Neuronal stem cell (in vitro differentiated cells): ENCODE measurements around the gene TOMM7.

ENCODE experiments used
- DNase-seq: peaks from one replicate; pipeline ENCODE4 v3.0.0-alpha.2; 2013; ENCODE audit warnings: low spot score
- H2AFZ ChIP-seq: one replicate; pipeline ENCODE4 v1.6.1; 2013; ENCODE audit warnings: mild to moderate bottlenecking, low read length, inconsistent platforms
- H2AK5ac ChIP-seq: 2 replicates; pipeline ENCODE4 v1.6.1; 2013; ENCODE audit warnings: low read depth, mild to moderate bottlenecking, inconsistent platforms, low read length, moderate library complexity, mixed read lengths
- H2BK120ac ChIP-seq: 2 replicates; pipeline ENCODE4 v1.6.1; 2013; ENCODE audit warnings: low read depth, mild to moderate bottlenecking, inconsistent platforms, low read length, moderate library complexity, mixed read lengths
- H2BK12ac ChIP-seq: one replicate; pipeline ENCODE4 v1.6.1; 2013; ENCODE audit warnings: low read length, inconsistent platforms
- H2BK15ac ChIP-seq: 2 replicates; pipeline ENCODE4 v1.6.1; 2013; ENCODE audit warnings: mild to moderate bottlenecking, low read length, inconsistent platforms, mixed read lengths
- H2BK5ac ChIP-seq: one replicate; pipeline ENCODE4 v1.6.1; 2013; ENCODE audit warnings: inconsistent platforms, mild to moderate bottlenecking, low read length, moderate library complexity
- H3K14ac ChIP-seq: one replicate; pipeline ENCODE4 v1.6.1; 2013; ENCODE audit warnings: low read length, inconsistent platforms
- H3K18ac ChIP-seq: 2 replicates; pipeline ENCODE4 v1.6.1; 2013; ENCODE audit warnings: low read length, inconsistent platforms
- H3K23ac ChIP-seq: 2 replicates; pipeline ENCODE4 v1.6.1; 2013; ENCODE audit warnings: low read depth, mild to moderate bottlenecking, mixed read lengths, low read length, inconsistent platforms; ENCODE audit not compliant: poor library complexity
- H3K27ac ChIP-seq: replicated peaks from 3 replicates; pipeline ENCODE4 v1.5.1; 2013; ENCODE audit warnings: low read length, inconsistent platforms
- H3K27me3 ChIP-seq, 3 experiments: 2 replicates each; pipeline ENCODE4 v1.6.1; 2013; ENCODE audit warnings: low read length in 3 of 3, mild to moderate bottlenecking in 2 of 3, inconsistent platforms in 1 of 3, low read depth in 1 of 3, mixed read lengths in 1 of 3, moderate library complexity in 1 of 3; ENCODE audit not compliant: control insufficient read depth in 3 of 3, insufficient read depth in 3 of 3
- H3K36me3 ChIP-seq, 2 donors: replicated peaks in 1 of 2; 2 replicates each; pipeline ENCODE4 v1.6.1; 2013; ENCODE audit warnings: low read length in 2 of 2; ENCODE audit not compliant: control insufficient read depth in 2 of 2, insufficient read depth in 2 of 2
- H3K4ac ChIP-seq: 2 replicates; pipeline ENCODE4 v1.6.1; 2013; ENCODE audit warnings: inconsistent platforms, mild to moderate bottlenecking, low read length, moderate library complexity
- H3K4me1 ChIP-seq, 2 donors: 1 replicate in 1 of 2; 2 replicates in 1 of 2; pipeline ENCODE4 v1.6.1; 2013; ENCODE audit warnings: low read length in 2 of 2, low read depth in 1 of 2; ENCODE audit not compliant: control insufficient read depth in 2 of 2, insufficient read depth in 1 of 2
- H3K4me2 ChIP-seq: one replicate; pipeline ENCODE4 v1.6.1; 2013; ENCODE audit warnings: mild to moderate bottlenecking, low read length, inconsistent platforms; ENCODE audit not compliant: insufficient read depth, poor library complexity, severe bottlenecking
- H3K4me3 ChIP-seq, 2 donors: 2 replicates each; pipeline ENCODE4 v1.5.1; 2013; ENCODE audit warnings: low read length in 2 of 2, mild to moderate bottlenecking in 2 of 2, inconsistent platforms in 1 of 2, moderate library complexity in 1 of 2
- H3K79me1 ChIP-seq: one replicate; pipeline ENCODE4 v1.6.1; 2013; ENCODE audit warnings: low read depth, mild to moderate bottlenecking, inconsistent platforms, low read length, moderate library complexity
- H3K9ac ChIP-seq: one replicate; pipeline ENCODE4 v1.6.1; 2013; ENCODE audit warnings: mild to moderate bottlenecking, low read depth, low read length, inconsistent platforms; ENCODE audit not compliant: poor library complexity
- H3K9me3 ChIP-seq, 2 donors: replicated peaks in 1 of 2; 2 replicates each; pipeline versions ENCODE3 to v1.6.1; 2013; ENCODE audit warnings: low read length in 2 of 2, mild to moderate bottlenecking in 2 of 2, inconsistent platforms in 1 of 2, low read depth in 1 of 2, mixed read lengths in 1 of 2, moderate library complexity in 1 of 2; ENCODE audit not compliant: control insufficient read depth in 2 of 2, insufficient read depth in 1 of 2
- H4K8ac ChIP-seq: one replicate; pipeline ENCODE4 v1.6.1; 2013; ENCODE audit warnings: low read depth, mild to moderate bottlenecking, inconsistent platforms, low read length, moderate library complexity
- H4K91ac ChIP-seq: one replicate; pipeline ENCODE4 v1.6.1; 2013; ENCODE audit warnings: low read length, low read depth, mild to moderate bottlenecking, inconsistent platforms; ENCODE audit not compliant: poor library complexity
- WGBS, 2 donors: extraction: QIAGEN DNeasy Blood & Tissue Kit; methylation state at CpG; one replicate each; pipeline ENCODE4 v1.1.7; 2013; ENCODE audit warnings: missing lambda C conversion rate in 2 of 2, mixed read lengths in 1 of 2; ENCODE audit not compliant: insufficient read length in 2 of 2, insufficient replicate concordance in 1 of 2; ENCODE audit errors: extremely low coverage in 2 of 2; 5-methylcytosine and 5-hydroxymethylcytosine counted together

The TOMM7 gene

DNA sequence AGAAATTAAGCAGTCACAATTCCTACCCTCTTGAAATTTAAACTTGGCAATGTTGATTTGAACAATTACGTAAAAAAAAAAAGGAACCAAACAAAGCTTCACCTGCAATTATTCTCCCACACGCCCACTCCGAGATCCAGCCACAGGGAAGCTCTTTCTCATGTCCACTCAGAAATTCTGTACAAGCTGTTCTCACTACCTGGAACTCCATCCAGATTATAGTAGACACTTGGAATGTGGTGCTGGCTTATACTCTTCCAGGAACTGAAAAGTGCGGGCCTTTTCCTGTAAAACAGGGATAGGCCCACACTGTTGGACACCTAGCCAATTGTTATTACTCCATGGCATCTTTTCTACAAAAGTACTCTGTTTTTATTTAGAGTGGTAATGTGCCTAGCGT lies 20.3 kb upstream of the TOMM7 start:
- Histone ChIP-seq H2BK5ac (no peak overlapping the region), H3K23ac (no peak overlapping the region), H3K14ac (no peak overlapping the region), H4K91ac (no peak overlapping the region), H3K27ac (no peak overlapping the region), H2BK15ac (no peak overlapping the region), H2BK120ac (no peak overlapping the region), H3K4ac (no peak overlapping the region), H3K9ac (no peak overlapping the region), H3K18ac (no peak overlapping the region), H3K79me1 (no peaks in the 10 kb centered on the region), H2AFZ (peak overlapping the region; percentile 57), H2AK5ac (no peak overlapping the region), H3K36me3 (no peaks in the 10 kb centered on the region), H3K4me3 (no peak overlapping the region), H3K27me3 (peaks cover 0 to 4% (median 0%) of the 10 kb centered on the region in 3 experiments), H3K9me3 (no peaks in the 10 kb centered on the region), H3K4me2 (no peak overlapping the region), H4K8ac (no peak overlapping the region), H3K4me1 (peaks cover 7 to 11% of the 10 kb centered on the region in 2 donors), H2BK12ac (no peak overlapping the region)
- DNase-seq = no peak
- WGBS, 2 donors = no CpG with 5 or more reads among the region's 5 CpGs

DNA sequence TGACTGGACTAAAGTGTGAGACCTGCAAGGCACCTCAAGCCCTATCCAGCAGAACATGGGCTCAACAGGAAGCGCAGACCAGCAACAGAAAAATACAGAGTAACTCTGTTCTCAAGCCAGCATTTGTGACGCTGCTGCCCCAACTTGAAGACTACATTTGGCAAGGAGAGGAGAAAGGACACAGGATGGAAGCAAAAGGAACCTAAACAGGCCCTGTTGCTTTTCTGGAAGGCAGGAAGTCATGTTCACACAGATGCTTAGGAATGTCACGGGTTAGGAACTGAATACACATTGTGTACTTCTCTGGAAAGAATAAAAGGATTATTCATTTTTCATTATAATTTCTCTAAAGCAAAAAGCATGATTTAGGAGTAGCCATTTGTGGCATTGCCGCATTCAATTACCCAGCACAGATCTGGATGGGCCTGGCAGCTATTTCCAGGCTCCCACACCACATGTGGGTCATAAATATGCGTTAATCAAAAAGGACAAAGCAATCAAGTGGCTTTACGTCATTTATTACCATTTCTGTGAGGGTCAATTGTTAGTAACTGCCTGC lies 19.8 kb upstream of the TOMM7 start:
- Histone ChIP-seq H3K4me1 (peaks cover 7 to 11% of the 10 kb centered on the region in 2 donors), H3K9ac (no peak overlapping the region), H3K4me3 (no peak overlapping the region), H3K27me3 (peaks cover 0 to 4% (median 0%) of the 10 kb centered on the region in 3 experiments), H2BK5ac (no peak overlapping the region), H3K79me1 (no peaks in the 10 kb centered on the region), H3K36me3 (no peaks in the 10 kb centered on the region), H3K9me3 (no peaks in the 10 kb centered on the region), H2AFZ (peak overlapping the region; percentile 57), H4K8ac (no peak overlapping the region), H3K23ac (no peak overlapping the region), H2BK15ac (no peak overlapping the region), H3K14ac (no peak overlapping the region), H2BK120ac (no peak overlapping the region), H3K4me2 (no peak overlapping the region), H2BK12ac (no peak overlapping the region), H3K18ac (peak overlapping the region; percentile 15), H3K27ac (no peak overlapping the region), H4K91ac (no peak overlapping the region), H3K4ac (no peak overlapping the region), H2AK5ac (no peak overlapping the region)
- DNase-seq = no peak
- no CpG with 5 or more reads among the region's 6 CpGs for WGBS, 2 donors

DNA sequence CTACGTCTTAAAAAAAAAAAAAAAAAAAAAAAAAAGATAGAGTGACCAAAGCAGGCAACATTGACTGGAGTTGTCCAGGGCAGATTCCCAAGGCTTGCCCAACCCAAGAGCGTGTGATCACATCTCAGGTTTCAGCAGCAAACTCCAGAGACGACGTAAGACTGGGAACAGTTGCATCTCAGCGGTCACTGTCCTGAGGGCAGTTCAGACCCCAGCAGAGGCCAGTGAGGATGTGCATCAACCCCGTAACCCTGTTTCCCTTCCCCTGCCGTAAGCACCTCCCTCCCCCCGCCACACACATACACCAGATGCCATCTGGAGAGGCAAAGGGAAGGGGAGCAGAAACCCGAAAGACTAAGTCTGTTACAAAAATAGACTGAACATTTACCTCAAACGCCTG lies 19.3 kb upstream of the TOMM7 start:
- no CpG with 5 or more reads among the region's 10 CpGs for WGBS, 2 donors
- Histone ChIP-seq H3K9me3 (no peaks in the 10 kb centered on the region), H2BK5ac (no peak overlapping the region), H3K18ac (peak overlapping the region; percentile 23), H2AK5ac (no peak overlapping the region), H3K4ac (no peak overlapping the region), H3K9ac (no peak overlapping the region), H3K36me3 (no peaks in the 10 kb centered on the region), H3K14ac (peak overlapping the region; percentile 32), H2BK12ac (no peak overlapping the region), H3K27ac (no peak overlapping the region), H2BK15ac (no peak overlapping the region), H3K27me3 (peaks cover 0 to 4% (median 0%) of the 10 kb centered on the region in 3 experiments), H3K4me2 (no peak overlapping the region), H4K8ac (no peak overlapping the region), H3K79me1 (no peaks in the 10 kb centered on the region), H2BK120ac (no peak overlapping the region), H3K23ac (no peak overlapping the region), H3K4me3 (no peak overlapping the region), H3K4me1 (peaks cover 7 to 11% of the 10 kb centered on the region in 2 donors), H4K91ac (no peak overlapping the region), H2AFZ (peak overlapping the region; percentile 57)
- no peak for DNase-seq

DNA sequence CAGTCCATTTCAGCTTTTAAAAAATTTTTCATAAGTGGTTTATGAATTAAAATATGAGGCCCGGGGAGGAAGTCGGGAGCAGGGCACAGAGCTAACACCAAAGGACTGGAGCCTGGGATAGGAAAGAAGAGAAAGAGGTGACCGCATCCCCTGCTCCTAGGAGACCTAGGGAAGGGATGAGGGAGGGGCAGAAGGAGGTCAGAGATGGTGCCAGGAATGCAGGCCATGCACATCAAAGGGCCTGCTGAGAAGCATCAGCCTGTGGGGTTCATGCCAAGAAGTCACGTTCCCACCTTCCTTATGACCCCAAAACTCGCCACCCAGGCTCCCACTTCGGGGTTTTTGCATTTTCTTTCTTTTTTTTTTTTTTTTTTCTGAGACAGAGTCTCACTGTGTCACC lies 14.7 kb upstream of the TOMM7 start:
- H4K91ac ChIP-seq = no peak overlapping the region
- H2AFZ ChIP-seq = no peak overlapping the region
- no peak overlapping the region for H3K4me3 ChIP-seq
- no peaks in the 10 kb centered on the region for H3K9me3 ChIP-seq
- no peak overlapping the region for H3K9ac ChIP-seq
- H2AK5ac ChIP-seq = no peak overlapping the region
- no peak overlapping the region for H2BK120ac ChIP-seq
- no CpG with 5 or more reads among the region's 6 CpGs for WGBS, 2 donors
- H3K4me1 ChIP-seq = peaks cover 3 to 18% of the 10 kb centered on the region in 2 donors
- H2BK12ac ChIP-seq = no peak overlapping the region
- no peak overlapping the region for H2BK5ac ChIP-seq
- H2BK15ac ChIP-seq = no peak overlapping the region
- no peaks in the 10 kb centered on the region for H3K27me3 ChIP-seq
- no peak for DNase-seq
- no peak overlapping the region for H3K18ac ChIP-seq
- H3K79me1 ChIP-seq = no peaks in the 10 kb centered on the region
- H3K14ac ChIP-seq = no peak overlapping the region
- H3K4ac ChIP-seq = no peak overlapping the region
- H3K4me2 ChIP-seq = no peak overlapping the region
- H4K8ac ChIP-seq = no peak overlapping the region
- no peak overlapping the region for H3K23ac ChIP-seq
- H3K27ac ChIP-seq = no peak overlapping the region
- H3K36me3 ChIP-seq = no peaks in the 10 kb centered on the region
